ENCODE results near the gene C19orf33.
"Not testable (repeated sequence)": the region's sequence is repeated elsewhere in the genome, so short reads cannot be mapped to it uniquely, and the experiment has no call there.

C19orf33 gene

GRCh38 chr19:38303517-38304351, at the start of gene C19orf33:
TSS of gene C19orf33 (plus strand) at chr19:38304251. CDS start at chr19:38304262, 11 bp downstream.
- DNase-seq, result no peak

- DNase-seq, result peak in 18 of 56 donors; percentile 14 to 56 (median 30)
Measured at GRCh38 chr19:38255383-38256014, 48.6 kb upstream of the C19orf33 start.

GRCh38 chr19:38261942-38262341, 42.1 kb upstream of the C19orf33 start:
- DNase-seq, result not testable (repeated sequence)

DNA sequence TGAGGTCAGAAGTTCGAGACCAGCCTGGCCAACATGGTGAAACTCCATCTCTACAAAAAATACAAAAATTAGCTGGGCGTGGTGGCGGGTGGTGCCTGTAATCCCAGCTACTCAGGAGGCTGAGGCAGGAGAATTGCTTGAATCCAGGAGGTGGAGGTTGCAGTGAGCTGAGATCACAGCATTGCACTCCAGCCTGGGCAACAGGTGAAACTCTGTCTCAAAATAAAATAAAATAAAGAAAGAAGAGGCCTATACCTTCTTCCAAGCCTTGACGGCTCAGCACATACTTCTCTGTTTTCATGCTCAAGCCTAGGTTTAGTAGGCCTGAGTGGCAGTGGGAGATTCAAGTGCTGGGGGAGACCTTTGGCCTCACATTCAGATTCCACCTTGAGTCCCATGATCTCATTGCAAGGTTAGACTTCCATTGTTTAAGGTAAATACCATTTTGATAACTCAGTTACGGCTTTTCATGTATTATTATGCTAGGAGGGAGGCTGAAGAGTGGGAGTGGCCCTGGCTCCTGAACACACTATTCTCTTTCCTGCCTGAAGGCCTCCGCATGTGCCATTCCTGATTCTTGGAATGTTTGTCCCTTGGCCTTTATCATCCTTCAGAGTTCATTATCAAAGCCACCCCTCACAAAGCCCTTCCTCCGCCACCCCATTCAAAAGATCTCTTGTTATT, 41.3 kb upstream of the C19orf33 start:
- DNase-seq, result no peak

DNA sequence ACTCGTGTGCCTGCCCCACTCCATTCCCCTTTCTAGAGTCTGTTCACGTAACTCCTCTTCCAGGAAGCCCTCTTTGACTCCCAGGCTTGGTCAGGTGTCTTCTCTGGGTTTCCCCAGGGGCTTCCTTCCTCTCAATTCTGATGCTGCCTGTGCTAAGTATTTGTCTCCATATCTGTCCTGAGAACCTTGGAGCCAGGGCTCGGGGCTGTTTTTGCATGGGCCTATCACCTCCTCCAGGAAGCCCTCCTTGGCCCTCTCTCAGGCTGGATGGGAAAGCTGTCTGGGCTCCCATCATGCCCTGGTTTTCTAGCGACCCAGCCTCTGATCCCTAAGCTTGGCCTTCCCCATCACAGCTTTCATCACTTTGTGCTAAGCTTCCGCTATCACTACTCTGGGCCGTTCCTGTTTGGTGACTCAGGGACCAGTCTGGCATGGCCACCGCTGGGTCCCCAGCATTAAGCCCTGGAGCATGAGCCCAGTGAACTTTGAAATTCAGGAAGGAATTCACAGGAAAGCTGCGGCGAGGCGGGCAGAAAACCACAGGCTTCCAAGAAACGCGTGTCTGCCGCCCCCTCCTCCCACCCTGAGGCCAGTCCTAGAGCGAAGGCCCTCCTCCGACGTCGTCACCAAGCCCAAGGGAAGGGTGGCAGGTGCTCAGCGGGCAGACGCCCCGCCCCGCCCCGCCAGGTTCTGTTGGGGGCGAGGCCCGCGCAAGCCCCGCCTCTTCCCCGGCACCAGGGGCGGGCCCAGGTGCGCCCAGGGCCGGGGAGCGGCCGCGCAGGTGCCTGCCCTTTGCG, 40.2 kb upstream of the C19orf33 start:
- peak in 25 of 56 donors; percentile 26 to 76 (median 45) for DNase-seq

DNA sequence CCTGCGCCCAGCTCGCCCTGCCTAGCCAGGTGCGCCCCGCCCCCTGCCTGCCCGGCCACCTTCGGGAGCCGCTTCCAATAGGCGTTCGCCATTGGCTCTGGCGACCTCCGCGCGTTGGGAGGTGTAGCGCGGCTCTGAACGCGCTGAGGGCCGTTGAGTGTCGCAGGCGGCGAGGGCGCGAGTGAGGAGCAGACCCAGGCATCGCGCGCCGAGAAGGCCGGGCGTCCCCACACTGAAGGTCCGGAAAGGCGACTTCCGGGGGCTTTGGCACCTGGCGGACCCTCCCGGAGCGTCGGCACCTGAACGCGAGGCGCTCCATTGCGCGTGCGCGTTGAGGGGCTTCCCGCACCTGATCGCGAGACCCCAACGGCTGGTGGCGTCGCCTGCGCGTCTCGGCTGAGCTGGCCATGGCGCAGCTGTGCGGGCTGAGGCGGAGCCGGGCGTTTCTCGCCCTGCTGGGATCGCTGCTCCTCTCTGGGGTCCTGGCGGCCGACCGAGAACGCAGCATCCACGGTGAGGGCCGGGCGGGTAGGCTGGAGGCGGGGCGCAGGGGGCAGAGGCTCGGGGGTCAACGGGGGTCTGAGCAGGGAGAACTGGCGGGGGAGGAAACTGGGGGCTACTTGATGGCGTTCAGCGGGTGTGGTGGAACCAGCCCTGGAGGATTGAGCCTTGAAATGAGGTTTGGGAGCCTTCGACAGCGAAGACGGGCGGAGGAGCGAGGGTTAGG, 39.4 kb upstream of the C19orf33 start, which contains the start of gene SPINT2:
TSS of gene SPINT2 (plus strand) at position 88 of the 727 bp plus-strand sequence. CDS start at position 408, 320 bp downstream.
- peak in 13 of 56 donors; percentile 30 to 76 (median 52) for DNase-seq

GRCh38 chr19:38265213-38265861, 38.7 kb upstream of the C19orf33 start:
- DNase-seq, result no peak

- no peak for DNase-seq
Measured at GRCh38 chr19:38265921-38266429, 38.1 kb upstream of the C19orf33 start.

GRCh38 chr19:38266981-38267597, 37.0 kb upstream of the C19orf33 start:
- peak in 2 of 56 donors; percentile 12 to 20 for DNase-seq

GRCh38 chr19:38267761-38268483, 36.1 kb upstream of the C19orf33 start:
- DNase-seq, result no peak

DNA sequence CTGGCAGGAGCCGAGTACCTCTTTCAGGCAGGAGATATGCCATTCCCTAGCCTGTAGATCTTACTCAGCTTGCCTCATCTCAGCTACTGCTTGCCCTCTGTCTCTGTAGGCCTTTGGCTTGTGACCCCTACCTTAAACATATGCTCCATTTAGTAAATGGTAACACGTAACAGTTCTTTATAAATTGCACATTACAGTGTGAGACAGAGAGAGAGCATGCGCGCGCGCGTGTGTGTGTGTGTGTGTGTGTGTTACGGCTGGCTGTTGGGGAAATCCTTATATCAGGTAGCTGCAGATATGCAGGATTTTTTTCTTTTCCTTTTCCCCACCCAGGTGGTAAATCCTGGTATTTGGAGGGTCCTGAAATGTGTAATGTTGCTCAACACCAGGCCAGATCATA, 35.5 kb upstream of the C19orf33 start:
- DNase-seq, result no peak

GRCh38 chr19:38270587-38271167, 33.4 kb upstream of the C19orf33 start:
- DNase-seq, result no peak

DNA sequence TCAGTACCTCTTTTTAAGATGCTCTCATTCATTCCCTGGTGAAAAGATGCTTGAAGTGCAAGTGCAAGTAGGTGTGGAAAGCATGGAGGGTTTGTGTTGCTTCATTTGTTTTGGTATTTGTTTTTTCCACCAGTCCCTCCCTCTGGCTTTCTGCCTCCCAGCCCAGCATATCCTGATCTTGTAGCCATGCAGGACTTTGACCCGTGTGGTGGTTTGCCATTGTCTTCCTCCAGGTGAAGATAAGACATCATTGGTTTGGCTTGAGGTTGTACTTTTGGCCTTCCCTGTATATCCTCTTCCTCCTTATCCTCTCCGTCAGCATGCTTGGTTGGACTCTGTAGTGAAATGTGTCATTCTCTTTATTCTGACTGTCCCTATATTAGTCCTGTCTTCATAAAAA, 30.6 kb upstream of the C19orf33 start:
- no peak for DNase-seq

- peak in 43 of 56 donors; percentile 8 to 83 (median 53) for DNase-seq
Measured at GRCh38 chr19:38274739-38275138, 29.3 kb upstream of the C19orf33 start.

DNA sequence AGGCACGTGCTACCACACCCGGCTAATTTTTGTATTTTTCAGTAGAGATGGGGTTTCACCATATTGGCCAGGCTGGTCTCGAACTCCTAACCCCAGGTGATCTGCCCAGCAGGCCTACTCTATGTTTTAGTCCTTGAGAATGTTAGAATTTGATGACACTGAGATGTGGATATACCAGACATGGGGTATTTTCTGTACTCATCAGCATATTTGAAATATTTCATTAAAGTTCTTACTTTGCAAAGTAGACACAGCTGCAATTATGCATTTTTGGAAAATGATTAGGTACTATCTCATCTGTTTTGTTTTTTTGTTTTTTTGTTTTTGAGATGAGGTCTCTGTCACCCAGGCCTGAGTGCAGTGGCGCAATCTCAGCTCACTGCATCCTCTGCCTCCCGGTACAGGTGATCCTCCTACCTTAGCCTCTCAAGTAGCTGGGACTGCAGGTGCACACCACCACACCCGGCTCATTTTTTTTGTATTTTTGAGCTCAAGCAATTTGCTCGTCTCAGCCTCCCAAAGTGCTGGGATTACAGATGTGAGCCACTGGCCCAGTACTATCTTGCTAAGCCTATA, 27.0 kb upstream of the C19orf33 start:
- no peak for DNase-seq

DNA sequence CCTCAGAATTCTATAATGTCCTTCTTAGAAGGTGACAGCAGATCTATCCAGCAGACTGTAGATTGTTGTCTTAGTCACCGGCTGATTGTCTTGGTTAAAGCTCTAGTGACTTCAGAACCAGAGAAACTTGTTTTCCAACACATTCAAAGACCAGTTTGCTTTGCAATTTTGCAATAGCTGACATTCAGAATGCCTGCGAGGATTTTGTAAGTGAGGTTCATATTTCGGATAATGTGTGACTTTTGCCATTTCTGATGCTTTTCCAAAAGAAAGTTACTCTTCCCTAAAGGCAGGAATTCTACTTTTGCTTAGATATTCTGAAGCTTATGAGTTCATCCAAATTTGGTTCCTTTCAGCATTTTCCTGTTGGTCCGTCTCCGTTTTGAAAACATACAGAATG, 26.5 kb upstream of the C19orf33 start:
- no peak for DNase-seq

- no peak for DNase-seq
Measured at GRCh38 chr19:38277969-38278680, 25.9 kb upstream of the C19orf33 start.
